GM18909 (cell line): ENCODE data around the gene FDX2.

Source experiments
- ATAC-seq: cut with Tn5 transposase; IDR thresholded peaks from one replicate; pipeline ENCODE4 v1.9.1; 2021; ENCODE audit warnings: mild to moderate bottlenecking; ENCODE audit not compliant: unreplicated experiment, poor library complexity

The FDX2 gene

DNA sequence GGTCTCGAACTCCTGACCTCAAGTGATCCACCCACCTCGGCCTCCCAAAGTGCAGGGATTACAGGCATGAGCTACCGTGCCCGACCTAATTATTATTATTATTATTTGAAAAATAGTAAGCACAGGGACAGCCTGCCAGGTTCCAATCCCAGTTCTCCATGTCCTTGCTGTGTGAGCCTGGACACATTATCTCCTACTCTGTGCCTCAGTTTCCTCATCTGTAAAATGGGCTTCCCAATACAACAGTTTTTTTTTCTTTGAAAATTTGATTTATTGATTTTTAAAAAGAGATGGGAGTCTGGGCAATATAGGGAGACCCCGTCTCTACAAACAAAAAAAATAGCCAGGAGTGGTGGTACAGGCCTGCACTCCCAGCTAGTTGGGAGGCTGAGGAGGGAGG is 9.5 kb downstream of the FDX2 start:
- no peak for ATAC-seq

DNA sequence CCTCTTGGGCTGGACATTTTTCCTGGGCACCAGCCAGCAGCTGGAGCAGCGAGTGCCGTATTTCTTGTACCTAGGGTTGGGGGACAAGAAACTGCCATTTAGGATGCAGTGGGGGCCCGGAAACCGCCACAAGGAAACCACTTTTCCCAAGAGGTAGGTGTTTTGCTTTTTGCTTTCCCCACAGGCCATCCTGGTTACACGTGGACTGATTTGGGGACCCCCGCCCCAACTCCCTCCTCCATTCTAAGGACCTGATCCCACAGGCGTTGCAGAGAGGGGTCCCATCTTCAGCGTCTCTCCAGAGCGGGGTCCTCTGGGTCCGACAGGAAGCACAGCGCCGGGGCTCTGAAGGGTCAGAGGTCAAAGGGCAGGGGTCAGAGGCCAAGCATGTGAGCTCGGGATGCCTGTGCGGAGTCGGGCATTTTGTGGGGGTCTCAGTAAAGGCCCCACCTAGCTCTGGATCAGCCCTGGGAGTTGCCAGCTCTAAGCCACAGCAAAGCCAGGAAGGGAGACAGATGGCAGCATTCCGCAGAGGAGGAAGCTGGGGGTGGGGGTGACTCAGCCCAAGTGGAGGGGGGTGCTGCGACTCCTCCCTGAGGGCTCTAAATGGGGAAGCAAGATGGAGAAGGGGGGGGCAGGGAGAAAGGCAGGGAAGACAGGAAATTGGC is 10.5 kb downstream of the FDX2 start:
- ATAC-seq = no peak

DNA sequence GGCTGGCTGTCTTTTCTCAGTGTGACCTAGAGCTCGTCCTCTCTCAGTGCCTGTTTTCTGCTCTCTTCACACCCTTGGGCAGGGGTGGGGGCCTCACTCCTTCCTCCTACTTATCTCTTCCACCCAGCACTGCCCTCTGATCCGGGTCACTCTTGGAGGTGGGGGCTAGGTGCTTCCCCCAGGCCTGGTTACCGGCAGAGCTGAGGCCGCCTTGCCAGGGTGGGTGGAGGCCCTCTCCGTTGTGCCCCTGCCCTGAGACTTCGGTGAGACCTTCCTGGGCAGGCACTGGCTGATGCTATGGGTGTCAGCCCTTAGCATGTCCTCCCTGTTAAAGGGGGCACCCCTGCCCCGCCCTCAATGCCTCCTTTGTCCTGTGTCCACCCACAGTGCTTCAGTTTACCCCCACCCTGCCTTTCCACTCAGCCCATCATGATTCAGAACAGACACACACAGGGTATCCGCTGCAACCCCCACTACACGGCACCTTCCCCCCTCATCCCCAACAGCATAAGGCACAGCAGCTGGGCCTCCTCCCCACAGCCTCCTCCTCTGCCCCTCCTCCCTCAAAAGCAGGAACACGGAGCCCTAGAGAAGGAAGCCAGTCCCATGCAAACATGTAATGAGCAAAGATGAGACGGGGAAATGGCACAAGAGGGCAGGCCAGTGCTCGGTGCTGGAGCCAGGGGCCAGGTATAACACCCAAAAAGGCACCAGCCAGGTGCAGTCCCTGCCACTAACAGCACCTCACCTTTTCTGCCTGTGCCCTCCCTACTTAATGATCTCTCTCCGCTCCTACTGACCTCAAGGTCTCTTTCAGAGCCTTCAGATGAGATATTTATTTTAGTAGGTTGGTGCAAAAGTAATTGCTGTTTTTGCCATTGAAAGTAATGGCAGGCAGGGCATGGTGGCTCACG is 16.0 kb downstream of the FDX2 start:
- ATAC-seq = no peak

DNA sequence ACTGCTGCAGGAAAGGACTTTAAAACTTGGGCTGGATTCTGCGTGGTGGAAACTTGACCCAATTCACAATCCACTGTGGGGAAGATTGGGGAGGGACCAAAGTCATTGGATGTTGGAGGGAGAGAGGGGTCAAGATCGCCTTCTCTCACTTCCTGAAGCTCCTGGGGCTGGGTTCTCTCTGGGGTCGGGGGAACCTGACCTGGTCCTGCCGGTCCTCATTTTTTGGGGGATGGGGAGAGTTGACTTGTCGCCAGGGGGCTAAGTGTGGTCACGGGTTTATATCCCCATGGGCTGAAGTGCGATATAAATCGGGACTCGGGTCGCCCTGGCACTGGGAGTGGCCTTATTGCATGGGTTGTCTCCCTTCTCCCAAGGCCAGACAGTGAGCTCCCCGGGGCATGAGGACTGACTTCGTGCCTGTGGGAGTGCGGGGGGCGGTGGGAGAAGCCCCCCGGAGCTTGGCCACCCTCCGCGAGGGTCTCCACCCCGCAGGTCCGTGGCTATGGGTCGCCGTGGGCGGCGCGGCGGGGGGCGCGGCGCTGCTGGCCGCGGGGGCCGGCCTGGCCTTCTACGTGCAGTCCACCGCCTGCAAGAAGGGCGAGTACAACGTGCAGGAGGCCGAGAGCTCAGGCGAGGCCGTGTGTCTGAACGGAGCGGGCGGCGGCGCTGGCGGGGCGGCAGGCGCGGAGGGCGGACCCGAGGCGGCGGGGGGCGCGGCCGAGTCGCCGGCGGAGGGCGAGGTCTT is 19.8 kb downstream of the FDX2 start:
- ATAC-seq = no peak

DNA sequence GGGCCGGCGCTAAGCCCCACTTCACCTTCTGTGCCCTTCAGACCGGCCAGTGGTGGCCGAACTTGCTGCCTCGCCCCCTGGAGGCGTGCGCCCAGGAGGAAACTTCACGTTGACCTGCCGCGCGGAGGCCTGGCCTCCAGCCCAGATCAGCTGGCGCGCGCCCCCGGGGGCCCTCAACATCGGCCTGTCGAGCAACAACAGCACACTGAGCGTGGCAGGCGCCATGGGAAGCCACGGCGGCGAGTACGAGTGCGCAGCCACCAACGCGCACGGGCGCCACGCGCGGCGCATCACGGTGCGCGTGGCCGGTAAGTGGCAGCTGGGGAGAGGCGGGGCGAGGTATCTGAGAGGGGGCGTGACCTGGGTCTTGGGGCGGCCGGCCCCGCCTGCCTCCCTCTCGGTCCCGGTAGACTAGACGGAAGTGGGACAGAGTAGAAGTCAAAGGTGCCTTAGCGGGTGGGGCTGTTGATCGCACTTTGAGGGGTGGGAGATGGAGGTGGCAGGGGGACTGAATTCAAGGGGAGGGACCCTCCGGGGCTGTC is 20.4 kb downstream of the FDX2 start:
- ATAC-seq = no peak

DNA sequence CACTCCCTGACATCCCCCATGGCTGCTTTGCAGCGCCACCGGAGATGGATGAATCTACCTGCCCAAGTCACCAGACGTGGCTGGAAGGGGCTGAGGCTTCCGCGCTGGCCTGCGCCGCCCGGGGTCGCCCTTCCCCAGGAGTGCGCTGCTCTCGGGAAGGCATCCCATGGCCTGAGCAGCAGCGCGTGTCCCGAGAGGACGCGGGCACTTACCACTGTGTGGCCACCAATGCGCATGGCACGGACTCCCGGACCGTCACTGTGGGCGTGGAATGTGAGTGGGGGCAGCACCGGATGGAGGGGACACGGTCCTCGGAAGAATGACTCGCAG is 21.5 kb downstream of the FDX2 start:
- no peak for ATAC-seq

DNA sequence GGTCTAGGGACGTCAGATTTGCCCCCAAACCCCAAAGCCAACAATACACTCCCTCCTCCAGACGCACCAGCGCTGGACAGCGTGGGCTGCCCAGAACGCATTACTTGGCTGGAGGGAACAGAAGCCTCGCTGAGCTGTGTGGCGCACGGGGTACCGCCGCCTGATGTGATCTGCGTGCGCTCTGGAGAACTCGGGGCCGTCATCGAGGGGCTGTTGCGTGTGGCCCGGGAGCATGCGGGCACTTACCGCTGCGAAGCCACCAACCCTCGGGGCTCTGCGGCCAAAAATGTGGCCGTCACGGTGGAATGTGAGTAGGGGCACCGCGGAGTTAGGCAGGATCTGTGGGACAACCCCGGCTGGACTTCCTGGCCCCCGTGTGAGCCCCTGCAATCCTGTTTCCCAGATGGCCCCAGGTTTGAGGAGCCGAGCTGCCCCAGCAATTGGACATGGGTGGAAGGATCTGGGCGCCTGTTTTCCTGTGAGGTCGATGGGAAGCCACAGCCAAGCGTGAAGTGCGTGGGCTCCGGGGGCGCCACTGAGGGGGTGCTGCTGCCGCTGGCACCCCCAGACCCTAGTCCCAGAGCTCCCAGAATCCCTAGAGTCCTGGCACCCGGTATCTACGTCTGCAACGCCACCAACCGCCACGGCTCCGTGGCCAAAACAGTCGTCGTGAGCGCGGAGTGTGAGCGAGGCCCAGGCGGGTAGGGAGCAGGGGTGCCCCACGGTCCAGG is 22.0 kb downstream of the FDX2 start:
- no peak for ATAC-seq

DNA sequence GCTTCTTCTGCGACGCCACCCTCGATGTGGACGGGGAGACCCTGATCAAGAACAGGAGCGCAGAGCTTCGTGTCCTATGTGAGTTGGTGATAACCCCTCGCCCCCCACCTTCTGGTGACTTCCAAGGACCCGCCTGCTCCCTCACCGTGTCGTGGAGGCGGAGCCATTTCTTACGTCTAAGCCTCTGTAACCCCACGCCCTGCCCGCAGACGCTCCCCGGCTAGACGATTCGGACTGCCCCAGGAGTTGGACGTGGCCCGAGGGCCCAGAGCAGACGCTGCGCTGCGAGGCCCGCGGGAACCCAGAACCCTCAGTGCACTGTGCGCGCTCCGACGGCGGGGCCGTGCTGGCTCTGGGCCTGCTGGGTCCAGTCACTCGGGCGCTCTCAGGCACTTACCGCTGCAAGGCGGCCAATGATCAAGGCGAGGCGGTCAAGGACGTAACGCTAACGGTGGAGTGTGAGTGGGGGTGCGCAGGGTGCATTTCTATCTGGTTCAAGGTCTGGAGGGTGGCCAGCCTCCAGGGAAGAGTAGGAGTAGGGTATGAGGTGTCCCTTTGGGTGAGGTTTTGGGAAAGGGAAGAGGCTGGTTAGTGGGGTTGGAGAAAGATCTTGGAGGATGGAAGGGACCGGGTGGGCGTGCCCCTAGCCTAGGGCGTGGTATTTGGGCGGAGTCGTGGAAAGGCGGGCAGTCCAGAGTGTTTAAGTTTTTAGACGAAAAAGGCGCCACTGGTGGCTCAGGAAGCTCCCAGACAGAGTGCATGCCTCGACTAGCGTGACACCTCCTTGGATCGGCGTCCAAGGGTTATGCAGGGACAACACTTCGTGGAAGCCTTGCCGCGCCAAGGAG is 22.8 kb downstream of the FDX2 start:
- no peak for ATAC-seq

DNA sequence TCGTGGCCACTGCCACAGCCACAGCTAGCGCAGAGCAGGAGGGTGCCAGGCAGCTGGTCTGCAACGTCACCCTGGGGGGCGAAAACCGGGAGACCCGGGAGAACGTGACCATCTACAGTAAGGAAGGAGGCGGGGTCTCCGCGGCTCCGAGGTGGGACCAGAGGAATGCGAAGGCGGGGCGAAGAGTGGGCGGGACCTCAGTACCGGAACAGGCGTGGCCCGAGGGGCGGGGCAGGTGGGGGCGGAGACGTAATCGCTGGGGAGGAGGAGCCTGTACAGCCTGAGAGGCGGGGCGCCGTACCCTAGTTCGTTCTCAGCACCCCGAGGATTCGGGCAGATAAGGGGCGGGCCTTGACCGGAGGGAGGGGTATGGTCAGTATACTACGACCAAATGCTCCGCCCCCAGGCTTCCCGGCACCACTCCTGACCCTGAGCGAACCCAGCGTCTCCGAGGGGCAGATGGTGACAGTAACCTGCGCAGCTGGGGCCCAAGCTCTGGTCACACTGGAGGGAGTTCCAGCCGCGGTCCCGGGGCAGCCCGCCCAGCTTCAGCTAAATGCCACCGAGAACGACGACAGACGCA is 23.5 kb downstream of the FDX2 start:
- ATAC-seq = peak; percentile 51

DNA sequence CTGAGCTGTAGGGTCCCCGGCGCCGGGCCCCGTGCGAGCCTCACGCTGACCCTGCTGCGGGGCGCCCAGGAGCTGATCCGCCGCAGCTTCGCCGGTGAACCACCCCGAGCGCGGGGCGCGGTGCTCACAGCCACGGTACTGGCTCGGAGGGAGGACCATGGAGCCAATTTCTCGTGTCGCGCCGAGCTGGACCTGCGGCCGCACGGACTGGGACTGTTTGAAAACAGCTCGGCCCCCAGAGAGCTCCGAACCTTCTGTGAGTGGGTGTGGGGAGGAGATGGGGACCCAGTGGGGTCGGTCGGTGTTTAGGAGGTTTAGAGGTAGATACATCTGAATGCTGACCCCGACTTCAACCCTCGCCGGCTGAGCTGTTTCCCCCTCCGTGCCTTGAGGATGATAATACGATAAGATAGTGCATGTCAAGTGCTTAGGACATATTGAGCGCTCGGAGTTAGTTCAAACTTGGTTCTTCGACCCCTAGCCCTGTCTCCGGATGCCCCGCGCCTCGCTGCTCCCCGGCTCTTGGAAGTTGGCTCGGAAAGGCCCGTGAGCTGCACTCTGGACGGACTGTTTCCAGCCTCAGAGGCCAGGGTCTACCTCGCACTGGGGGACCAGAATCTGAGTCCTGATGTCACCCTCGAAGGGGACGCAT is 24.1 kb downstream of the FDX2 start:
- ATAC-seq = no peak

DNA sequence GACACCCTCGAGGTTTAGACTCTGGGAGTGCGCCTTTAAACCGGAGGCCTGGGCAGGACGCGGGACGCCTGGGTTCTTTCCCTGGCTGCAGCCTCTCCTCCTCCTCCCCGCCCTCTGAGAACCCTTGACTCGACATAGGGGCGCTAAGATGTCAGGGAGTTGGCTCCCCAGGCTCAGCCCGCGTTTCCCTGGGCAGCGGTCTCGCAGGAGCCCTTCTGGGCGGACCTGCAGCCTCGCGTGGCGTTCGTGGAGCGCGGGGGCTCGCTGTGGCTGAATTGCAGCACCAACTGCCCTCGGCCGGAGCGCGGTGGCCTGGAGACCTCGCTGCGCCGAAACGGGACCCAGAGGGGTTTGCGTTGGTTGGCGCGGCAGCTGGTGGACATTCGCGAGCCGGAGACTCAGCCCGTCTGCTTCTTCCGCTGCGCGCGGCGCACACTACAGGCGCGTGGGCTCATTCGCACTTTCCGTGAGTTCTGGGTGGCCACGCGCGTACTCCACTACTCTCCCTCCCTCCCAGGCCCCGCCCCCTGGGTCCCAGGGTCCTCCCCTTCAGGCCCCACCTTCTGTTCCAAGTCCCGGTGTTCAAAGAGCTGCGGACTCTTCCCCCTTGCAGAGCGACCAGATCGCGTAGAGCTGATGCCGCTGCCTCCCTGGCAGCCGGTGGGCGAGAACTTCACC is 24.8 kb downstream of the FDX2 start:
- no peak for ATAC-seq

DNA sequence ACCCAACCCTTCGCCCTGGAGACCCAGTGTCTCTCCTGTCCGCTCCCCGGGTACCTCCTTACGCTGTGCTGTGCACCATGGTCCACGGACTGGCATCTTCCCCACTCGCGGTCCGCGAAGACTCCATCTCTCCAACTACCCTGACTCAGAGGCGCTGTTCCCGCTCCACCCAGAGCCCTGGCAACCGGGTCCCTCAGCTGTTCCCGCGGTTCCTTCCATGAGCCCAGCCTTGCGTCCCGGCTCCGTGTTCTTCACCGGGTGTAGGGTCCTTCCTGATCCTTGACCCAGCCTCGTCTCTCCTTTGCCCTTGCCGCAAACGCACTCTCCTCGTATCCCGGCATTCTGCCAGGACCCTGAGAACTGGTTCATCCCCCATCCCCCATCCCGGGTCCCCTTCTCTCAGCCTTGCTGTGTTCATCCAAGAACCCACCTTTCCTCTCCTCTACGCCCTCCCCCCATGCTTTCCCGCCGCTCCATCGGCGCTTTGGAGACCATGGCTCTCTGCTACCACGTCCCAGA is 25.4 kb downstream of the FDX2 start:
- no peak for ATAC-seq

DNA sequence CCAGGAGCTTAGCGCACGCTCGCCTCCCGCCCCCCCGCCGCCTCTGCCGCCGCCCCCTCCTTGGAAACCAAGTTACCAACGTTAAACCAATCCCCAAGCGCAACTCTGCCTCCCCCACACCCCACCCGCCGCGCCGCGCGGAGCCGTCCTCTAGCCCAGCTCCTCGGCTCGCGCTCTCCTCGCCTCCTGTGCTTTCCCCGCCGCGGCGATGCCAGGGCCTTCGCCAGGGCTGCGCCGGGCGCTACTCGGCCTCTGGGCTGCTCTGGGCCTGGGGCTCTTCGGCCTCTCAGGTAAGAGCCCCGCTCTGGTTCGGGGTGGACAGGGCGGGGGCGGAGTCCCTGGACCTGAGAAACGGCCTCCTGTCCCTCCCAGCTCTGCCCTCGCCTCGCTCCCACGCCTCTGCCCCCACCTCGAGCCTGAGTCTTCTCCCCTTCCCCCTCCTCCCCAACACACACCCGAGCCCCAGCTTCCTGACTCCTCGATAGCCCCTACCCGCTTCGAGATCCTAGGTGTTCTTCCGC is 25.9 kb downstream of the FDX2 start, which contains the start of gene ICAM5:
TSS of gene ICAM5 (plus strand) at position 117 of the 521 bp plus-strand sequence. CDS start at position 209, 92 bp downstream.
- no peak for ATAC-seq

DNA sequence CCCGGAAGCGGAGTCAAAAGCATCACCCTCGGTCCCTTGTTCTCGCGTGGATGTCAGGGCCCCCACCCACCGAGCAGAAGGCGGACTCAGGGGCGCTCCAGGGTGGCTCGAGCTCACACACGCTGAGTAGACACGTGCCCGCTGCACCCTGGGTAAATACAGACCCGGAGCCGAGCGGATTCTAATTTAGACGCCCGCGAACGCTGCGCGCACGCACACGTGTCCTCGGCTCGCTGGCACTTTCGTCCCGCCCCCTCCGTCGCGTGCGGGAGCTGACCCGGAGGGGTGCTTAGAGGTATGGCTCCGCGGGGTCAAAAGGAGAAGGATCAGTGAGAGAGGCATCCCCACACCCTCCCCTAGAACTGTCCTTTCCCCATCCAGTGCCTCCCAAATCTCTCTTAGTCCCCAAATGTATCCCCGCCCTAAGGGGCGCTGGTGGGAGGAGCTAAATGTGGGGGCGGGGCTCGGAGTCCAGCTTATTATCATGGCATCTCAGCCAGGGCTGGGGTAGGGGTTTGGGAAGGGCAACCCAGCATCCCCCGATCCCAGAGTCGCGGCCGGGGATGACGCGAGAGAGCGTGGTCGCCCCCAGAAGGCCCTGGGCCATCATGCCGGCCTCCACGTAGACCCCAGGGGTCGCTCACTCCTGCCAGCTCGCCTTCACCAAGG is 26.5 kb downstream of the FDX2 start:
- no peak for ATAC-seq

DNA sequence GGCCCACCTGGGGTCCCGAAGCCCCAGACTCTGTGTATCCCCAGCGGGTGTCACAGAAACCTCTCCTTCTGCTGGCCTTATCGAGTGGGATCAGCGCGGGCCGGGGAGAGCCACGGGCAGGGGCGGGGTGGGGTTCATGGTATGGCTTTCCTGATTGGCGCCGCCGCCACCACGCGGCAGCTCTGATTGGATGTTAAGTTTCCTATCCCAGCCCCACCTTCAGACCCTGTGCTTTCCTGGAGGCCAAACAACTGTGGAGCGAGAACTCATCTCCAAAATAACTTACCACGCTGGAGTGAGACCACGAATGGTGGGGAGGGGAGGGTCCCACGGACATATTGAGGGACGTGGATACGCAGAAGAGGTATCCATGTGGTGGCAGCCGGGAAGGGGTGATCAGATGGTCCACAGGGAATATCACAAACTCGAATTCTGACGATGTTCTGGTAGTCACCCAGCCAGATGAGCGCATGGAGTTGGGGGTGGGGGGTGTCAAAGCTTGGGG is 27.1 kb downstream of the FDX2 start:
- ATAC-seq = no peak

DNA sequence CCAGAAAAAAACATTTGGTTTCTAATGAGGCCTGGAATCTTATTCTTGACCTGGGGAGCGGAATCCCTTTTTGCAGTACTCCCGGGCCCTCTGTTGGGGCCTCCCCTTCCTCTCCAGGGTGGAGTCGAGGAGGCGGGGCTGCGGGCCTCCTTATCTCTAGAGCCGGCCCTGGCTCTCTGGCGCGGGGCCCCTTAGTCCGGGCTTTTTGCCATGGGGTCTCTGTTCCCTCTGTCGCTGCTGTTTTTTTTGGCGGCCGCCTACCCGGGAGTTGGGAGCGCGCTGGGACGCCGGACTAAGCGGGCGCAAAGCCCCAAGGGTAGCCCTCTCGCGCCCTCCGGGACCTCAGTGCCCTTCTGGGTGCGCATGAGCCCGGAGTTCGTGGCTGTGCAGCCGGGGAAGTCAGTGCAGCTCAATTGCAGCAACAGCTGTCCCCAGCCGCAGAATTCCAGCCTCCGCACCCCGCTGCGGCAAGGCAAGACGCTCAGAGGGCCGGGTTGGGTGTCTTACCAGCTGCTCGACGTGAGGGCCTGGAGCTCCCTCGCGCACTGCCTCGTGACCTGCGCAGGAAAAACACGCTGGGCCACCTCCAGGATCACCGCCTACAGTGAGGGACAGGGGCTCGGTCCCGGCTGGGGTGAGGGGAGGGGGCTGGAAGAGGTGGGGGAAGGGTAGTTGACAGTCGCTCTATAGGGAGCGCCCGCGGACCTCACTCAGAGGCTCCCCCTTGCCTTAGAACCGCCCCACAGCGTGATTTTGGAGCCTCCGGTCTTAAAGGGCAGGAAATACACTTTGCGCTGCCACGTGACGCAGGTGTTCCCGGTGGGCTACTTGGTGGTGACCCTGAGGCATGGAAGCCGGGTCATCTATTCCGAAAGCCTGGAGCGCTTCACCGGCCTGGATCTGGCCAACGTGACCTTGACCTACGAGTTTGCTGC is 28.7 kb downstream of the FDX2 start, which contains the start of gene ICAM4:
TSS of gene ICAM4 (plus strand) at position 153 of the 935 bp plus-strand sequence. CDS start at position 211, 58 bp downstream.
- ATAC-seq = no peak
